Thoracic aorta (tissue), 2 donors: ENCODE data around the gene PGGT1B. TPM values are rescaled to one million over a fixed set of nuclear protein-coding genes. Genes with fewer than 3 reads are reported as not detected.

Experiments used
- ATAC-seq: fragments of 150-250 bp; one replicate; pipeline ENCODE4 v1.8.0; 2017; ENCODE audit warnings: low read depth; ENCODE audit not compliant: insufficient number of reproducible peaks, low FRiP score
- DNase-seq: peaks from one replicate; pipeline ENCODE4 v3.0.0-alpha.2; 2020; ENCODE audit warnings: low spot score
- H3K27ac ChIP-seq, 2 donors: fragments of 200-600 bp; sonication (generic); 1 replicate in 1 of 2; 2 replicates in 1 of 2; pipeline ENCODE4 v1.5.1; 2016; ENCODE audit warnings: mild to moderate bottlenecking in 2 of 2, moderate library complexity in 2 of 2
- H3K27me3 ChIP-seq: fragments of 200-600 bp; sonication (generic); replicated peaks from 2 replicates; pipeline ENCODE4 v1.6.0; 2016; ENCODE audit warnings: mild to moderate bottlenecking; ENCODE audit not compliant: insufficient read depth
- H3K36me3 ChIP-seq: fragments of 200-600 bp; sonication (generic); one replicate; pipeline ENCODE4 v1.5.1; 2016
- H3K4me1 ChIP-seq, 2 donors: fragments of 200-600 bp; sonication (generic); 1 replicate in 1 of 2; 2 replicates in 1 of 2; pipeline versions ENCODE4 v1.5.1 to v1.6.0; 2016; ENCODE audit warnings: low read depth in 2 of 2, mild to moderate bottlenecking in 1 of 2; ENCODE audit not compliant: control insufficient read depth in 1 of 2
- H3K4me3 ChIP-seq: fragments of 200-600 bp; sonication (generic); 2 replicates; pipeline ENCODE4 v1.5.1; 2016; ENCODE audit warnings: mild to moderate bottlenecking
- H3K9me3 ChIP-seq: fragments of 200-600 bp; sonication (generic); 2 replicates; pipeline ENCODE4 v1.5.1; 2016
- CTCF ChIP-seq: fragments of 200-600 bp; sonication (generic); IDR thresholded peaks from one replicate; pipeline ENCODE4 v1.5.1; 2019; ENCODE audit warnings: antibody characterized with exemption
- total RNA-seq, 2 donors: library from RNA; depleted of rRNA; stranded (reverse); fragments of >200 nt; gene quantifications; one replicate each; pipeline versions ENCODE4 v1.1.0 to v1.2.3, GENCODE V29; 2016

The PGGT1B gene
- total RNA-seq, 2 donors from 2014 or later = 7.3 to 16.6 TPM

- Histone ChIP-seq H3K36me3 (no peaks in the 10 kb centered on the region), H3K9me3 (no peaks in the 10 kb centered on the region), H3K4me1 (peaks cover 0 to 3% of the 10 kb centered on the region in 2 donors), H3K27ac (no peak overlapping the region), H3K4me3 (no peak overlapping the region), H3K27me3 (no peaks in the 10 kb centered on the region)
- no peak for DNase-seq
- no peak for TF ChIP-seq CTCF
- ATAC-seq = no peak
Measured at GRCh38 chr5:115298811-115299210, 36.1 kb upstream of the PGGT1B start.

- Histone ChIP-seq H3K27ac (no peak overlapping the region), H3K27me3 (no peaks in the 10 kb centered on the region), H3K36me3 (no peaks in the 10 kb centered on the region), H3K4me1 (peaks cover 0 to 3% of the 10 kb centered on the region in 2 donors), H3K4me3 (peak overlapping the region; percentile 96), H3K9me3 (no peaks in the 10 kb centered on the region)
- DNase-seq (no peak), ATAC-seq (no peak)
- TF ChIP-seq CTCF = no peak
Measured at GRCh38 chr5:115297031-115297430, 34.4 kb upstream of the PGGT1B start.

- Histone ChIP-seq H3K4me3 (peak within 1 kb of the TSS; percentile 96), H3K27ac (no peak within 1 kb of the TSS), H3K36me3 (no peaks in the 10 kb centered on the region), H3K9me3 (peaks cover 3% of the 10 kb centered on the region), H3K27me3 (no peaks in the 10 kb centered on the region), H3K4me1 (peaks cover 0 to 3% of the 10 kb centered on the region in 2 donors)
- ATAC-seq = peak; percentile 12
- TF ChIP-seq CTCF = no peak
- peak; percentile 31 for DNase-seq
Measured at GRCh38 chr5:115296124-115297022, 33.7 kb upstream of the PGGT1B start, which contains the start of gene CCDC112. Gene CCDC112, minus strand, starts transcription at chr5:115296654. Its CDS starts 111 bp downstream, at chr5:115296543.

GRCh38 chr5:115295777-115296123, 33.1 kb upstream of the PGGT1B start:
- Histone ChIP-seq H3K27ac (no peak overlapping the region), H3K4me3 (peak overlapping the region; percentile 96), H3K36me3 (no peaks in the 10 kb centered on the region), H3K27me3 (no peaks in the 10 kb centered on the region), H3K9me3 (peaks cover 3% of the 10 kb centered on the region), H3K4me1 (peaks cover 0 to 3% of the 10 kb centered on the region in 2 donors)
- no peak for ATAC-seq
- TF ChIP-seq CTCF = no peak
- no peak for DNase-seq

GRCh38 chr5:115291397-115291796, 28.7 kb upstream of the PGGT1B start:
- H3K4me1 ChIP-seq = peaks cover 0 to 3% of the 10 kb centered on the region in 2 donors
- H3K27ac ChIP-seq = no peak overlapping the region
- no peaks in the 10 kb centered on the region for H3K27me3 ChIP-seq
- no peak for TF ChIP-seq CTCF
- ATAC-seq (no peak), DNase-seq (no peak)
- H3K36me3 ChIP-seq = no peaks in the 10 kb centered on the region
- H3K4me3 ChIP-seq = no peak overlapping the region
- H3K9me3 ChIP-seq = peaks cover 3% of the 10 kb centered on the region
